GM21528 (cell line): Measurements from ENCODE around the gene NOD2.

Experiments
- ATAC-seq: cut with Tn5 transposase; IDR thresholded peaks from one replicate; pipeline ENCODE4 v1.9.1; 2021; ENCODE audit warnings: mild to moderate bottlenecking, moderate library complexity; ENCODE audit not compliant: unreplicated experiment, low FRiP score

Gene NOD2

GRCh38 chr16:50711862-50712559 lies 18.6 kb downstream of the NOD2 start:
- no peak for ATAC-seq

GRCh38 chr16:50712560-50712898 lies 19.1 kb downstream of the NOD2 start:
- ATAC-seq: no peak

- ATAC-seq: no peak
Observed at GRCh38 chr16:50712956-50713355, 19.6 kb downstream of the NOD2 start.

- ATAC-seq: no peak
Observed at GRCh38 chr16:50717091-50717490, 23.7 kb downstream of the NOD2 start.

DNA sequence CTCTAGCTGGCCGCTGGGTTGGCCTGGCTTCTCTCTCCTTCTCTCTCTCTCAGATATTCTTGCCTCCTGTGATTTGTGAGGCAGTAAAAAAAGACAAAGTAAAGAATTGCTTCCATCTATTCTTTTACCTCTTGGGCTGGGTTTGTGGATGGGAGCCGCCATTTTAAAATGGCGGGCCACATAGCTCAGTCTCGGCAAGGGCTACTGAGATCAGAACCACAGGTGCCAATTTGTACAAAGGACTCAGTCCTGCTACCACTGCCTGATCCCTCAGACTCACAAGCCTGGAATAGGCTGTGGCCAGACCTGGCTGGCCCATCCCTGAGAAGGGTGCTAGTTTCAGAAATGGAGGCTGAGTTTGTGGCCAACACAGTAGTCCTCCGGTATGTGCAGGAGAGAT lies 24.1 kb downstream of the NOD2 start:
- no peak for ATAC-seq

DNA sequence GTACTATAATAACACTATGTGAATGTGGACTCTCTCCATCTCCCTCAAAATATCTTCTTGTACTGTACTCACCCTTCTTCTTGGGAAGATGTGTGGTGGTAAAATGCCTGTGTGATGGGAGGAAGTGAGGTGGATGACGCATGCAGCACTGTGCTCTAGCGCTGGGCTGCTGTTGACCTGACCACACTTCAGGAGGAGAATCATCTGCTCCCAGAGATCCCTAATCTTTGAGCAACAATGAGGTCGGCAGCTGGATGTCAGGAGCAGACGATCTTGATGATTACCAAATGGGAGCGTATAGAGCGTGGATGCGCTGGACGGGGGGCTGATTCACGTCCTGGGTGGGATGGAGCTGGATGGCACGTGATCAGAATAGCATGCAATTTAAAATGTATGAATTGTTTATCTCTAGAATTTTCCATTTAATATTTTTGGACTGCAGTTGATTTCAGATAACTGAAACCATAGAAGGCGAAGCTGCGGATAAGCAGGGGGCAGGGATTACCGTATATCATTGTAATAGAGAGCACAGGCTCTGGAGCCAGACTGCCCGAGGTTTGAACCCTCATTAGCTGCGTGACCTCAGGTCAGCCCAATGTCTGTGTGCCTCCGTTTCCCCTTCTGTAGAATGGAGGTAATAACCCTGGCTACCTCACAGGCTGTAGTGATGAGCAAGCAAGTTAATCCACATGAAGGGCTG lies 24.8 kb downstream of the NOD2 start:
- ATAC-seq: no peak

GRCh38 chr16:50718761-50719400 lies 25.5 kb downstream of the NOD2 start:
- no peak for ATAC-seq

- ATAC-seq: no peak
Observed at GRCh38 chr16:50719401-50720337, 26.3 kb downstream of the NOD2 start.

DNA sequence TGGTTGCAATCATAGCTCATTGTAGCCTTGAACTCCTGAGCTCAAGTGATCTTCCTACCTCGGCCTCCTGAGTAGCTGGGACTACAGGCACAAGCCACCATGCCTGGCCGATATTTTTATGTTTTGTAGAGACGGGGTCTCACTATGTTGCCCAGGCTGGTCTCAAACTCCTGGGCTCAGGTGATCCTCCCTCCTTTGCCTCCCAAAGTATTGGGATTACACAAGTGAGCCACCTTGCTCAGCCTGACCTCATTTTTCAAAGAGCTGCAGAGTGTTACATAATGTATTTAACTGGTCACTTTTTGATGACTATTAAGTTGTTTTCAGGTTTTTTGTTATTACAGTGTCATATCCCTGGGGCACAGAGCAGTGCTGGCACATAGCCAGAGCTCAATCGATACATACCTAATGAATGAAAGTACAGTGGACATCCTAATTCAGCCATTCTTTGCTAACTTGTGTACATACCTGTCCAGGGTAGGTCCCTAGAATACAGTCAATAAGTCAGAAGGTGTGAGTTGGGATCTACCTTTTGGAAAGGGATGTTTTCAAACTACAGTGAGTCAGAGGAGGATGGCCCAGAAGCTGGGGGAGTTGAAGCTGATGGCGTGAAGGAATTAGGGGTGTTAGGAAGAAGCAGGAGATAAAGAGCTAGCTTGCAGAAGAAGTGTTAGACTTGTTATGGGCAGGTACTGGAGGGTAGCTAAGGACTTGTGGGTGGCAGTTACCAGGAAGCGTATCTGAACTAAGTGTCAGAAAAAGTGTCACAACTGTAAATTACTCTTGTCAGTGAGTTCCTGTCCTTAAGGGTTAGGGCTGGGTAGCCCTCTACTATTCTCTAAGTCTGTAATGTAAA lies 28.4 kb downstream of the NOD2 start:
- no peak for ATAC-seq

DNA sequence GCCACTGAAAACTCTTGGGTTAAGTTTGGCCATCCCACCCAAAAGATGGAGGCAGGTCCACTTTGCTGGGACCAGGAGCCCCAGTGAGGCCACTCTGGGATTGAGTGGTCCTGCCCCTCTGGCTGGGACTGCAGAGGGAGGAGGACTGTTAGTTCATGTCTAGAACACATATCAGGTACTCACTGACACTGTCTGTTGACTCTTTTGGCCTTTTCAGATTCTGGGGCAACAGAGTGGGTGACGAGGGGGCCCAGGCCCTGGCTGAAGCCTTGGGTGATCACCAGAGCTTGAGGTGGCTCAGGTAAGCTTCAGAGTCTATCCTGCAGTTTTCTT lies 29.0 kb downstream of the NOD2 start:
- ATAC-seq: no peak

- ATAC-seq: no peak
Observed at GRCh38 chr16:50722960-50723359, 29.6 kb downstream of the NOD2 start.

- no peak for ATAC-seq
Observed at GRCh38 chr16:50724306-50724705, 30.9 kb downstream of the NOD2 start.

DNA sequence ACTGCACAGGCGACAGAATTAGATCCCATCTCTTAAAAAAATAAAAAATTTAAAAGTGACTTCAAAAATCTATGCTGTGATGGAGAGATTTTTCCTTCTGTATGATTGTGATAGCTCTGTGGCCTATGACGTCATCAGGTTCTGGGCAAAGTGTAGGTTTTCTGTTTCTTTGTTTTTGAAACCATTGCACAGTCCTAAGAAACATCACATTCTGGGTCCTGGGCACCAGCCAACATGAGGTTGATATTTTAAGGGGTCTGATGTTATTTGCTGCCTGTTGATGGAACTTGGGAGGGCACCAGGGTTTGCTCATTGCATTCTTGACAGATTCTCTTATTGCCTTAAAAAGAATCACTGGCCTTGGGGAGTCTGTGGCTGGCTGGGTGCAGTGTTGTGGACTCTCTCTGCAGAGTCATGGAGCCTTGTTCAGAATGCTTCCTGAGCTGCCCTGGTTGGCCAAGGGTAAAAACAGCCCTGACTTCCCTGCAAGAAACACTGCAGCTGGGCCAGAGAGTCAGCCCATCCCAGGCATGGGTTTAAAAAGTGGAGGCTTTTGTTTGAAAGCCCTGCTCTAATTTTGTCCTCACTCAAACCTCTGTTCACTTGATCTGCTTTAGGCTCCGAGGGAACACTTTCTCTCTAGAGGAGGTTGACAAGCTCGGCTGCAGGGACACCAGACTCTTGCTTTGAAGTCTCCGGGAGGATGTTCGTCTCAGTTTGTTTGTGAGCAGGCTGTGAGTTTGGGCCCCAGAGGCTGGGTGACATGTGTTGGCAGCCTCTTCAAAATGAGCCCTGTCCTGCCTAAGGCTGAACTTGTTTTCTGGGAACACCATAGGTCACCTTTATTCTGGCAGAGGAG lies 38.0 kb downstream of the NOD2 start:
- no peak for ATAC-seq

GRCh38 chr16:50731989-50732832 lies 38.8 kb downstream of the NOD2 start:
- no peak for ATAC-seq

DNA sequence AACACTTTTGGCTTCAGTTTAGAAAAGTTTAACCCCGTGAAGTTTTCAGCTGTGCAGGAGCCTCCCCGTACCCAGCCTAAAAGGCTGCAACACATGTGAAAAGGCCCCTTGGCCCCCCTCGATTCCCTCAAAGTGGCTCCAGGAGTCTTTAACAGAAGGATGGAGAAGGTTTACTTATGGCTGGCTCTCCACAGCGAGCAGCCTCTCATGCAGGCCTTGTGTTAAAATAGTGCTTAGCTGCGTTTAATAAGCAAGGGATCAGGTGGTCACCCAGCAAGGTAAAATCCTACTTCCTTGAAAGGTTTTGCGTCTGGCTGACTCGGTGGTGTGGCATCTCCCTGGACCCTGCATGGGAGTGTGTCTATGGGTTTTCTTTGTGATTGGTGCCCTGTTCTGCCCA lies 40.1 kb downstream of the NOD2 start:
- no peak for ATAC-seq

DNA sequence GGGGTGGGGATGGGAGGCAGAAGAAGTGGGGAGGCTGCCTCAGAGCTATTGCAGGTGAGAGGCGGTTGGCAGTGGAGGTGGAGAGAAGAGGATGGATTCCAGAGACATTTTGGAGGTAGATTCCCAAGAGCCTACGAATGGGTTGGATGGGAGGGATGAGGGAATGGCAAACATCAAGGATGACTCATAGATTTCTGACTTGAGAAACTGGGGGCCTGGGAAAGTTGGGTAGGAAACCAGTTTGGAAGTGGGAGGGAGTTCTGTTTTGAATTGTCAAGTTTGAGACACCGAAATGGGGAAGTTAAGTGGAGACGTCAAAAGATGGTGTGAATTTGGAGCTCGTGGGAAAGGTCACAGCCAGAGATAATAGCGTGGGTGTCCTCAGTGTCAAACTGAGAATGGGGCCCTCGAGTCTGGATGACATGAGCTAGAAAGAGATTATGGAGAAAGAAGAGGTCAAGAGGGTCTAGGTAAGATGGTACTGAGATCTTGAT lies 42.3 kb downstream of the NOD2 start:
- no peak for ATAC-seq

DNA sequence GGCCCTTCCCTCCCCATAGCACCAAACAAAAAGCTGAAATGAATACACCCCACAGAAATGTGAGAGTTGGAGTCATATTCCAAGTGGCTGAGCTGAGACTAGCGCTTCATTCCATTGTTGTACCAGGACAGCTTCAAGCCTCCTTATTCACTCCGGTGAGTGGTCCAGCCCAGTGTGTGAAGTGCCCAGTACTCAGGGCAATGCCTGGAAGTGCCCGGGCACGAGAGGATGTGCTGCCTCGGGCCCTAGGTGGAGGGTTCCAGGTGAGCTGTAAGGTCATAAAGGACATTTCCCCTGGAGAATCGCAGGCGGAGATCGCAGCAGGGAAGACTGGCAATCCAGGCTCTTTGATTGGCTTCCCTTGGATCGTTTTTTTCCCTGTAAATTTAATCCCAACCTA lies 43.0 kb downstream of the NOD2 start:
- ATAC-seq: no peak

GRCh38 chr16:50737420-50737959 lies 44.1 kb downstream of the NOD2 start:
- no peak for ATAC-seq
